ENCODE measurements around the gene ZNF816. TPM values are rescaled to one million over a fixed set of nuclear protein-coding genes. Genes with fewer than 3 reads are reported as not detected.

The ZNF816 gene
- total RNA-seq, 1 donor from 2014 or later = 14.8 TPM

GRCh38 chr19:53007200-53007599 is 44.5 kb upstream of the ZNF816 start:
- H3K9me3 Mint-ChIP-seq = peaks cover 3% of the 10 kb centered on the region
- DNase-seq (ENCODE audit: low spot score in 2 of 2, unreplicated experiment in 2 of 2) = no peak
- no peak overlapping the region for H3K27ac Mint-ChIP-seq
- no peaks in the 10 kb centered on the region for H3K4me1 Mint-ChIP-seq
- H3K4me3 Mint-ChIP-seq = no peak overlapping the region
- TF ChIP-seq, protein P1, sequence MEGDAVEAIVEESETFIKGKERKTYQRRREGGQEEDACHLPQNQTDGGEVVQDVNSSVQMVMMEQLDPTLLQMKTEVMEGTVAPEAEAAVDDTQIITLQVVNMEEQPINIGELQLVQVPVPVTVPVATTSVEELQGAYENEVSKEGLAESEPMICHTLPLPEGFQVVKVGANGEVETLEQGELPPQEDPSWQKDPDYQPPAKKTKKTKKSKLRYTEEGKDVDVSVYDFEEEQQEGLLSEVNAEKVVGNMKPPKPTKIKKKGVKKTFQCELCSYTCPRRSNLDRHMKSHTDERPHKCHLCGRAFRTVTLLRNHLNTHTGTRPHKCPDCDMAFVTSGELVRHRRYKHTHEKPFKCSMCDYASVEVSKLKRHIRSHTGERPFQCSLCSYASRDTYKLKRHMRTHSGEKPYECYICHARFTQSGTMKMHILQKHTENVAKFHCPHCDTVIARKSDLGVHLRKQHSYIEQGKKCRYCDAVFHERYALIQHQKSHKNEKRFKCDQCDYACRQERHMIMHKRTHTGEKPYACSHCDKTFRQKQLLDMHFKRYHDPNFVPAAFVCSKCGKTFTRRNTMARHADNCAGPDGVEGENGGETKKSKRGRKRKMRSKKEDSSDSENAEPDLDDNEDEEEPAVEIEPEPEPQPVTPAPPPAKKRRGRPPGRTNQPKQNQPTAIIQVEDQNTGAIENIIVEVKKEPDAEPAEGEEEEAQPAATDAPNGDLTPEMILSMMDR (IDR thresholded peaks at IDR 0.05; ENCODE audit: unreplicated experiment) = no peak
- H3K36me3 Mint-ChIP-seq = no peaks in the 10 kb centered on the region
- no peaks in the 10 kb centered on the region for H3K27me3 Mint-ChIP-seq (ENCODE audit: low read depth)

- Mint-ChIP-seq H3K27me3 (ENCODE audit: low read depth) (no peaks in the 10 kb centered on the region), H3K4me1 (no peaks in the 10 kb centered on the region), H3K27ac (no peak overlapping the region), H3K9me3 (peaks cover 3% of the 10 kb centered on the region), H3K36me3 (no peaks in the 10 kb centered on the region), H3K4me3 (no peak overlapping the region)
- no peak for DNase-seq (ENCODE audit: low spot score in 2 of 2, unreplicated experiment in 2 of 2)
- TF ChIP-seq, protein P1 (IDR thresholded peaks at IDR 0.05; ENCODE audit: unreplicated experiment) = no peak
These were observed 41.6 kb upstream of the ZNF816 start for GRCh38 chr19:53004242-53004641.

DNA sequence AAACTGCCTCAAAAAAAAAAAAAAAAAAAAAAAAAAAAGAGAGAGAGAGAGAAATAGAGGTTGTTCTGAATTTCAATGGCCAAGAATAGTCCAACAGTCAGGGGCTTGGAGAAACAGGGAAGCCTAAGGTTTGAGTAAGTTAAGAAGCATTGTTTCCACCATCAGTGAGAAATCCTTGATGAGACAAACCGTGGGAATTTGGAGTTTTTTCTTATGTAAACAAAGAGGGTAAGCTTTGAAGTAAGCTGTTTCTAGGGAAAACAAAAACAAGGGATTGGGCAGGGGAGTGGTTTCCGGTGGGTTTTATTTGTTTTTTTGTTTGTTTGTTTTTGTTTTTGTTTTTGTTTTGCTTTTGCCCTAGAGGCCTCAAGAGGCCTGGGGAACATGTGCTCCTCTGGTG is 39.8 kb upstream of the ZNF816 start:
- H3K9me3 Mint-ChIP-seq = no peaks in the 10 kb centered on the region
- no peaks in the 10 kb centered on the region for H3K36me3 Mint-ChIP-seq
- H3K4me3 Mint-ChIP-seq = no peak overlapping the region
- no peaks in the 10 kb centered on the region for H3K27me3 Mint-ChIP-seq (ENCODE audit: low read depth)
- no peak for DNase-seq (ENCODE audit: low spot score in 2 of 2, unreplicated experiment in 2 of 2)
- TF ChIP-seq, protein P1 (IDR thresholded peaks at IDR 0.05; ENCODE audit: unreplicated experiment) = no peak
- H3K27ac Mint-ChIP-seq = no peak overlapping the region
- H3K4me1 Mint-ChIP-seq = no peaks in the 10 kb centered on the region

GRCh38 chr19:52997975-52998374 is 35.3 kb upstream of the ZNF816 start:
- H3K27me3 Mint-ChIP-seq (ENCODE audit: low read depth) = no peaks in the 10 kb centered on the region
- TF ChIP-seq, protein P1 (IDR thresholded peaks at IDR 0.05; ENCODE audit: unreplicated experiment) = no peak
- H3K4me3 Mint-ChIP-seq = no peak overlapping the region
- H3K36me3 Mint-ChIP-seq = no peaks in the 10 kb centered on the region
- peaks cover 3% of the 10 kb centered on the region for H3K9me3 Mint-ChIP-seq
- no peak overlapping the region for H3K27ac Mint-ChIP-seq
- DNase-seq (ENCODE audit: low spot score in 2 of 2, unreplicated experiment in 2 of 2) = no peak
- H3K4me1 Mint-ChIP-seq = peaks cover 5% of the 10 kb centered on the region

DNA sequence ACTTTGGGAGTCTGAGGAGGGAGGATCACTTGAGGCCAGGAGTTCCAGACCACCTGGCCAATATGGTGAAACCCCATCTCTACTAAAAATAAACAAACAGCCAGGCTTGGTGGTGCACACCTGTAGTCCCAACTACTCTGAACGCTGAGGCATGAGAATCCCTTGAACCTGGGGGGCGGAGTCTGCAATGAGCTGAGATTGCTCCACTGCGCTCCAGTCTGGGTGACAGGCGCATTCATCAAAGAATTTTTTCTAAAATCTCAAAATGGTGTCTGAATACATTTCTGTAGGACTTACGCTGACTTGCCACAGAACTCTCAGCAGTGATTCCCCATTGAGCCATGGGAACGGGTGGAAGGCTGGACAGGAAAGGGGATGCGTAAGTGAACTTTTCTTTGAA is 33.0 kb upstream of the ZNF816 start:
- Mint-ChIP-seq H3K27ac (no peak overlapping the region), H3K4me3 (no peak overlapping the region), H3K27me3 (ENCODE audit: low read depth) (no peaks in the 10 kb centered on the region), H3K4me1 (peaks cover 16% of the 10 kb centered on the region), H3K36me3 (no peaks in the 10 kb centered on the region), H3K9me3 (peaks cover 3% of the 10 kb centered on the region)
- TF ChIP-seq, protein P1 (IDR thresholded peaks at IDR 0.05; ENCODE audit: unreplicated experiment) = no peak
- no peak for DNase-seq (ENCODE audit: low spot score in 2 of 2, unreplicated experiment in 2 of 2)

Data from mesothelial cell of epicardium (in vitro differentiated cells).